Measurements from ENCODE around the gene ZNF557.

The ZNF557 gene

DNA sequence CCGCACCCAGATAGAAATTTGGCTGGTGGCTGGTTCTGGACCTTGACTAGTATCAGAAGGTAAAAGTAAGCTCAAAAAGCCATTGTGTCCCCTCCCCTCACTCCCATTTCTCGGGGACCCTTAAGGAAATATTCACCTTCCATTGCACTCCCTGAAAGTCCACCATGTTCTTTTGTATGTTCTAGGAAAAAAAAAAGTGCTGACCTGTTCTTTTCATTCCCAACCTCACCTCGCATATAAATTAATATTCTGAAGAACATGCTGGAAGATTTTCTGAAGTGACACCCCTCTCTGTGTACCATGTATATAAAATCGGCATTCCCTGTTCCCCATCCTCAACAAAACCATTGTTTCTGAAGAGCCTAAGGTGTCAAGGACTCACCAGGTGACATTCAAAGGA, 43.2 kb downstream of the ZNF557 start:
- DNase-seq = no peak
- POLR2A ChIA-PET = no interaction called here
- H3K27me3 ChIP-seq (replicated peaks in 2 of 5; ENCODE audit: control insufficient read depth in 4 of 5, insufficient read depth in 5 of 5, low read length in 4 of 5) = no peaks in the 10 kb centered on the region
- CTCF ChIA-PET = no interaction called here
- no peak overlapping the region for H3K27ac ChIP-seq (ENCODE audit: insufficient read depth in 1 of 2, low read depth in 1 of 2, low read length in 2 of 2, poor library complexity in 1 of 2, severe bottlenecking in 2 of 2)
- no peak overlapping the region for H3K4me3 ChIP-seq (ENCODE audit: control insufficient read depth in 1 of 7, extremely low read depth in 1 of 7, insufficient read depth in 4 of 7, low read depth in 2 of 7, low read length in 6 of 7)
- 100% methylated on average over 2 of the region's 4 CpGs for WGBS (ENCODE audit: insufficient coverage)
- H3K4me1 ChIP-seq (ENCODE audit: control extremely low read depth in 1 of 4, control insufficient read depth in 4 of 4, insufficient read depth in 4 of 4, low read length in 3 of 4) = no peaks in the 10 kb centered on the region
- H3K9me3 ChIP-seq (ENCODE audit: control extremely low read depth in 1 of 5, control insufficient read depth in 4 of 5, insufficient read depth in 2 of 5, low read depth in 1 of 5, low read length in 4 of 5) = peaks cover 0 to 13% (median 2%) of the 10 kb centered on the region in 5 experiments
- peaks cover 0 to 20% (median 9%) of the 10 kb centered on the region in 4 experiments for H3K36me3 ChIP-seq (ENCODE audit: control insufficient read depth in 4 of 4, insufficient read depth in 4 of 4, low read length in 3 of 4)

DNA sequence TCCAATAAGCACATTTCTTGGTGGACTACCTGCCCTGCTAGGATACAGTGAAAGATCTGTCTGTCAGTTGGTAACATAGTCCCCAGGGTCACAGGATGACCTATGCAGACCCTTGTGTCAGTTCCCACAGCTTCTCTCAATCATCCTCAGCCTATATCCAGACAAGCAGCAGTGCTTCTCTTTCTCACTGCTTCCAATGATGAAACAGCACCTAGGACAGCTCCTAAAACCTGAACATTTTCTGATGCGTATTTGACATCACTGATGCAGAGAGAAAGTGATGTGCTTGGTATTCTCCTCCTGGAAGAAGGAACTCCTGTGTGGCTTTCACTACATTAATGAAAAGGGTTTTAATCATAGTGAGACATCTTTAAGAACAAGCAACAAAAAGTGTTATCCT, 43.7 kb downstream of the ZNF557 start:
- peaks cover 0 to 12% (median 2%) of the 10 kb centered on the region in 5 experiments for H3K9me3 ChIP-seq (ENCODE audit: control extremely low read depth in 1 of 5, control insufficient read depth in 4 of 5, insufficient read depth in 2 of 5, low read depth in 1 of 5, low read length in 4 of 5)
- no CpG with 5 or more reads among the region's 1 CpG for WGBS (ENCODE audit: insufficient coverage)
- DNase-seq = no peak
- peaks cover 0 to 26% (median 9%) of the 10 kb centered on the region in 4 experiments for H3K36me3 ChIP-seq (ENCODE audit: control insufficient read depth in 4 of 4, insufficient read depth in 4 of 4, low read length in 3 of 4)
- H3K27ac ChIP-seq (ENCODE audit: insufficient read depth in 1 of 2, low read depth in 1 of 2, low read length in 2 of 2, poor library complexity in 1 of 2, severe bottlenecking in 2 of 2) = no peak overlapping the region
- no peak overlapping the region for H3K4me3 ChIP-seq (ENCODE audit: control insufficient read depth in 1 of 7, extremely low read depth in 1 of 7, insufficient read depth in 4 of 7, low read depth in 2 of 7, low read length in 6 of 7)
- H3K4me1 ChIP-seq (ENCODE audit: control extremely low read depth in 1 of 4, control insufficient read depth in 4 of 4, insufficient read depth in 4 of 4, low read length in 3 of 4) = no peaks in the 10 kb centered on the region
- H3K27me3 ChIP-seq (replicated peaks in 2 of 5; ENCODE audit: control insufficient read depth in 4 of 5, insufficient read depth in 5 of 5, low read length in 4 of 5) = no peaks in the 10 kb centered on the region
- CTCF ChIA-PET = no interaction called here
- POLR2A ChIA-PET = no interaction called here

DNA sequence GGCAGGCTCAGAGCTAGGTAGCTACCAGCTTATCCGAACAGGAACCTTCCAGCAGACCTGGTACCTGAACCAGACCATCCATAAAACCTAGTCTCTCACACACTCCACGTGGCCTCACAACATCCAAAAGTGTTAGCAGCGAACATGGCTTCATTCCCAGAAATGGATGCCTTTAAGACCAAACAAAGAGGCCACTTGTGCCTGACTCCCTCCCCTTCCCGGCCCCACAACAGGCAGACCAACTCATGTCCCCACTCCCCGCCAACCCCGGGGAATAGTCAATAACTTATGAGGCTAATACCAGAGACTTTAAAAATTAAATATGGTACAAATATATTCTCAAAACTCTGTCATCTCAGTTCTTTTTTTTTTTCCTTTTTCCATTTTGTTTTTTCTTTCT, 46.2 kb downstream of the ZNF557 start:
- Histone ChIP-seq H3K36me3 (ENCODE audit: control insufficient read depth in 4 of 4, insufficient read depth in 4 of 4, low read length in 3 of 4) (peaks cover 6 to 41% (median 19%) of the 10 kb centered on the region in 4 experiments), H3K27ac (ENCODE audit: insufficient read depth in 1 of 2, low read depth in 1 of 2, low read length in 2 of 2, poor library complexity in 1 of 2, severe bottlenecking in 2 of 2) (no peak overlapping the region), H3K27me3 (replicated peaks in 2 of 5; ENCODE audit: control insufficient read depth in 4 of 5, insufficient read depth in 5 of 5, low read length in 4 of 5) (no peaks in the 10 kb centered on the region), H3K4me3 (ENCODE audit: control insufficient read depth in 1 of 7, extremely low read depth in 1 of 7, insufficient read depth in 4 of 7, low read depth in 2 of 7, low read length in 6 of 7) (no peak overlapping the region), H3K9me3 (ENCODE audit: control extremely low read depth in 1 of 5, control insufficient read depth in 4 of 5, insufficient read depth in 2 of 5, low read depth in 1 of 5, low read length in 4 of 5) (peaks cover 0 to 8% (median 2%) of the 10 kb centered on the region in 5 experiments), H3K4me1 (ENCODE audit: control extremely low read depth in 1 of 4, control insufficient read depth in 4 of 4, insufficient read depth in 4 of 4, low read length in 3 of 4) (no peaks in the 10 kb centered on the region)
- WGBS (ENCODE audit: insufficient coverage) = 100% methylated on average over 3 of the region's 6 CpGs
- POLR2A ChIA-PET = no interaction called here
- CTCF ChIA-PET = interaction anchor here (1.0 kb wide), 1 partner anchor 23 kb away, joined by 3 read pairs; no protein-coding TSS in a partner anchor
- no peak for DNase-seq

DNA sequence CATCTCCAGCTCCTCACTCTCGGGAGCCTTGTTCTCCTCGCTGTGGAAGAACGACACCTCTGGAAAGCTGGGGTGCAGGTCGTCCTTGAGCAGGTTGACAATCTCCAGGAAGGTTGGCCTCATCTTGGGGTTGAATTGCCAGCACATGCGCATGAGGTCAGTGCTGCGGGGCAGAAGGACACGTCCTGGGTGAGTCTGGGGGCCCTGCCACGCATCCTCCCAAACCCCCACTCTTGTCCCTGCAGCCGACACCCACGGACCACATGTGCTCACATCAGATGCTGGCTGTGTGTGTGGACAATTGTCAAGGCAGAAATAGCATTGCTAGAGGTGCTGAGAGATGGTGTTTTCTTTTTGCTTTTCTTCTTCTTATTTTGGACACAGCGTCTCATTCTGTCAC, 47.7 kb downstream of the ZNF557 start:
- WGBS (ENCODE audit: insufficient coverage) = 92% methylated on average over 10 of the region's 11 CpGs
- Histone ChIP-seq H3K27ac (ENCODE audit: insufficient read depth in 1 of 2, low read depth in 1 of 2, low read length in 2 of 2, poor library complexity in 1 of 2, severe bottlenecking in 2 of 2) (no peak overlapping the region), H3K36me3 (ENCODE audit: control insufficient read depth in 4 of 4, insufficient read depth in 4 of 4, low read length in 3 of 4) (peaks cover 6 to 53% (median 21%) of the 10 kb centered on the region in 4 experiments), H3K4me1 (ENCODE audit: control extremely low read depth in 1 of 4, control insufficient read depth in 4 of 4, insufficient read depth in 4 of 4, low read length in 3 of 4) (no peaks in the 10 kb centered on the region), H3K9me3 (ENCODE audit: control extremely low read depth in 1 of 5, control insufficient read depth in 4 of 5, insufficient read depth in 2 of 5, low read depth in 1 of 5, low read length in 4 of 5) (peaks cover 0 to 8% (median 2%) of the 10 kb centered on the region in 5 experiments), H3K4me3 (ENCODE audit: control insufficient read depth in 1 of 7, extremely low read depth in 1 of 7, insufficient read depth in 4 of 7, low read depth in 2 of 7, low read length in 6 of 7) (no peak overlapping the region), H3K27me3 (replicated peaks in 2 of 5; ENCODE audit: control insufficient read depth in 4 of 5, insufficient read depth in 5 of 5, low read length in 4 of 5) (no peaks in the 10 kb centered on the region)
- ChIA-PET POLR2A (no interaction called here), CTCF (no interaction called here)
- no peak for DNase-seq

DNA sequence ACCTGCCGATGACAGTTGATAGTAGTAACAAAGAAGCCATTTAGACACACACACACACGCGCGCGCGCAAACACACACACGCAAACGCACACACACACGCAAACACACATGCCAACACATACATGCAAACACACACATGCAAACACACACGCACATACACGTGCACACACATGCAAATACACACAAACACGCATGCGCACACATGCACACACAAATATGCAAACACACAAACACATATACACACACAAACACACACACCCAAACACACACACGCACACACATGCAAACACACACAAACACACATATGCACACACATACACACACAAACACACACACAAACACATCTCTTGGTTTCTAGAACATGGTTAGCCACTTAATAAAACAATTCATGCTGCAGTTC, 50.1 kb downstream of the ZNF557 start:
- no peaks in the 10 kb centered on the region for H3K27me3 ChIP-seq (replicated peaks in 2 of 5; ENCODE audit: control insufficient read depth in 4 of 5, insufficient read depth in 5 of 5, low read length in 4 of 5)
- ChIA-PET POLR2A (no interaction called here), CTCF (no interaction called here)
- no peak overlapping the region for H3K27ac ChIP-seq (ENCODE audit: insufficient read depth in 1 of 2, low read depth in 1 of 2, low read length in 2 of 2, poor library complexity in 1 of 2, severe bottlenecking in 2 of 2)
- no peaks in the 10 kb centered on the region for H3K4me1 ChIP-seq (ENCODE audit: control extremely low read depth in 1 of 4, control insufficient read depth in 4 of 4, insufficient read depth in 4 of 4, low read length in 3 of 4)
- no peak for DNase-seq
- peaks cover 0 to 1% (median 0%) of the 10 kb centered on the region in 5 experiments for H3K9me3 ChIP-seq (ENCODE audit: control extremely low read depth in 1 of 5, control insufficient read depth in 4 of 5, insufficient read depth in 2 of 5, low read depth in 1 of 5, low read length in 4 of 5)
- H3K36me3 ChIP-seq (ENCODE audit: control insufficient read depth in 4 of 4, insufficient read depth in 4 of 4, low read length in 3 of 4) = peaks cover 10 to 61% (median 25%) of the 10 kb centered on the region in 4 experiments
- H3K4me3 ChIP-seq (ENCODE audit: control insufficient read depth in 1 of 7, extremely low read depth in 1 of 7, insufficient read depth in 4 of 7, low read depth in 2 of 7, low read length in 6 of 7) = no peak overlapping the region
- 94% methylated on average over 13 of the region's 14 CpGs for WGBS (ENCODE audit: insufficient coverage)

DNA sequence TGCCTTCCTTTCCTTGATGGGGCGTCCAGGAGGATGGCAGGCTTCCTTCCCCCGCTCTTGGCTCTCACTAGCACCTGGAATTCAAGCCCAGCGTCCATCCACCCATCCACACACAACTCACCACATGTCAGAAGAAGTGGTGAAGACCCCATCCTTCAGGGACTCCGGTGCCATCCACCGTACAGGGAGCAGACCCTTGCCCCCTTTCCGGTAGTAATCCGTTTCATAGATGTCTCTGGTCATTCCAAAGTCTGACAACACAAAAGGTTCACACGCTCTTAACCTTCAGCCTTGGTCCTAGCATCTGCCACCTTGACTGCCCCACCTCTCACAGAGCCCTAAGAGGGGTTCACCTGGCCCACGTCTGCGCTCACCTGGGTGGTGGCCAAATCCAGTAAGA, 51.0 kb downstream of the ZNF557 start:
- no peak for DNase-seq

DNA sequence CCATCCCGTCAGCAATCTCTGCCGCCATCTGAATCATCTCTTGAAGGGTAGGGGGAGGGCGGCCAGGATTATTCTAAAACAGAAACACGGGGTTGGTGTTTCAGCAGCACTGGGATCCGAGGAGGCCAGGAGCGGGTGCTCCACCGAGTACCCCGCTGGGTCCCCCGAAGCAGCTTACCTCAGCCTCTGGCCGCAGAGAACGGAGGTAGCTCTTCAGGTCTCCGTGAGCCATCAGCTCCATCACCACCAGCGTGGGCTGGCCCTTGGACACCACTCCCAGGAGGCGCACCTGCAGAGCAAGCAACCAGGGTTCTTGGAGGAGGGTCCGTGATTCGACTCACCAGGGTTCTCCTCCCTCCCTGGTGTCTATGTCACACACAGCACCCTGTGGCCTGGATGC, 53.2 kb downstream of the ZNF557 start:
- Histone ChIP-seq H3K27ac (ENCODE audit: insufficient read depth in 1 of 2, low read depth in 1 of 2, low read length in 2 of 2, poor library complexity in 1 of 2, severe bottlenecking in 2 of 2) (no peak overlapping the region), H3K4me1 (ENCODE audit: control extremely low read depth in 1 of 4, control insufficient read depth in 4 of 4, insufficient read depth in 4 of 4, low read length in 3 of 4) (no peaks in the 10 kb centered on the region), H3K4me3 (ENCODE audit: control insufficient read depth in 1 of 7, extremely low read depth in 1 of 7, insufficient read depth in 4 of 7, low read depth in 2 of 7, low read length in 6 of 7) (no peak overlapping the region), H3K36me3 (ENCODE audit: control insufficient read depth in 4 of 4, insufficient read depth in 4 of 4, low read length in 3 of 4) (peaks cover 23 to 70% (median 37%) of the 10 kb centered on the region in 4 experiments), H3K27me3 (replicated peaks in 2 of 5; ENCODE audit: control insufficient read depth in 4 of 5, insufficient read depth in 5 of 5, low read length in 4 of 5) (no peaks in the 10 kb centered on the region), H3K9me3 (ENCODE audit: control extremely low read depth in 1 of 5, control insufficient read depth in 4 of 5, insufficient read depth in 2 of 5, low read depth in 1 of 5, low read length in 4 of 5) (peaks cover 0 to 26% (median 16%) of the 10 kb centered on the region in 5 experiments)
- POLR2A ChIA-PET = no interaction called here
- CTCF ChIA-PET = no interaction called here
- no peak for DNase-seq
- 95% methylated on average over 12 of the region's 16 CpGs for WGBS (ENCODE audit: insufficient coverage)

More for the DNA sequence above, 51.0 kb downstream of the ZNF557 start:
- ChIA-PET POLR2A (no interaction called here), CTCF (no interaction called here)
- Histone ChIP-seq H3K9me3 (ENCODE audit: control extremely low read depth in 1 of 5, control insufficient read depth in 4 of 5, insufficient read depth in 2 of 5, low read depth in 1 of 5, low read length in 4 of 5) (peaks cover 0 to 9% (median 4%) of the 10 kb centered on the region in 5 experiments), H3K27ac (ENCODE audit: insufficient read depth in 1 of 2, low read depth in 1 of 2, low read length in 2 of 2, poor library complexity in 1 of 2, severe bottlenecking in 2 of 2) (no peak overlapping the region), H3K4me3 (ENCODE audit: control insufficient read depth in 1 of 7, extremely low read depth in 1 of 7, insufficient read depth in 4 of 7, low read depth in 2 of 7, low read length in 6 of 7) (no peak overlapping the region), H3K4me1 (ENCODE audit: control extremely low read depth in 1 of 4, control insufficient read depth in 4 of 4, insufficient read depth in 4 of 4, low read length in 3 of 4) (no peaks in the 10 kb centered on the region), H3K27me3 (replicated peaks in 2 of 5; ENCODE audit: control insufficient read depth in 4 of 5, insufficient read depth in 5 of 5, low read length in 4 of 5) (no peaks in the 10 kb centered on the region), H3K36me3 (ENCODE audit: control insufficient read depth in 4 of 4, insufficient read depth in 4 of 4, low read length in 3 of 4) (peaks cover 16 to 65% (median 30%) of the 10 kb centered on the region in 4 experiments)
- 98% methylated on average over 7 of the region's 10 CpGs for WGBS (ENCODE audit: insufficient coverage)

All from common myeloid progenitor, CD34-positive (primary cell).